ENCODE measurements around the gene HMCN2.
"Not testable (repeated sequence)": the region's sequence is repeated elsewhere in the genome, so short reads cannot be mapped to it uniquely, and the experiment has no call there.

HMCN2 gene

GRCh38 chr9:130395810-130396435, 130.4 kb downstream of the HMCN2 start:
- DNase-seq = no peak

- DNase-seq = peak; percentile 13
Observed at GRCh38 chr9:130396581-130396980, 131.0 kb downstream of the HMCN2 start.

GRCh38 chr9:130398487-130399240, 133.1 kb downstream of the HMCN2 start:
- DNase-seq = no peak

- no peak for DNase-seq
Observed at GRCh38 chr9:130399768-130400167, 134.2 kb downstream of the HMCN2 start.

GRCh38 chr9:130400870-130401269, 135.3 kb downstream of the HMCN2 start:
- no peak for DNase-seq

GRCh38 chr9:130401742-130402141, 136.2 kb downstream of the HMCN2 start:
- DNase-seq = not testable (repeated sequence)

GRCh38 chr9:130402243-130402642, 136.7 kb downstream of the HMCN2 start:
- no peak for DNase-seq

GRCh38 chr9:130402645-130403440, 137.3 kb downstream of the HMCN2 start:
- no peak for DNase-seq

- DNase-seq = no peak
Observed at GRCh38 chr9:130405657-130406257, 140.2 kb downstream of the HMCN2 start.

GRCh38 chr9:130406278-130406895, 140.8 kb downstream of the HMCN2 start:
- DNase-seq = no peak

- DNase-seq = no peak
Observed at GRCh38 chr9:130407916-130408663, 142.5 kb downstream of the HMCN2 start.

- DNase-seq = no peak
Observed at GRCh38 chr9:130408669-130409068, 143.1 kb downstream of the HMCN2 start.

GRCh38 chr9:130409246-130409645, 143.7 kb downstream of the HMCN2 start:
- no peak for DNase-seq

- no peak for DNase-seq
Observed at GRCh38 chr9:130410443-130410842, 144.9 kb downstream of the HMCN2 start.

- DNase-seq = no peak
Observed at GRCh38 chr9:130411566-130411915, 146.0 kb downstream of the HMCN2 start.

- DNase-seq = no peak
Observed at GRCh38 chr9:130414081-130414731, 148.6 kb downstream of the HMCN2 start.

GRCh38 chr9:130414910-130415746, 149.6 kb downstream of the HMCN2 start:
- no peak for DNase-seq

GRCh38 chr9:130417602-130418001, 152.0 kb downstream of the HMCN2 start:
- no peak for DNase-seq

GRCh38 chr9:130418776-130419175, 153.2 kb downstream of the HMCN2 start:
- DNase-seq = no peak

- DNase-seq = no peak
Observed at GRCh38 chr9:130419521-130420035, 154.0 kb downstream of the HMCN2 start.

Data from activated CD4-positive, alpha-beta T cell treated with anti-CD3 and anti-CD28 coated beads for 48 hours (primary cell).